K562 (cell line): Measurements from ENCODE around the gene PDIA5. TPM values are rescaled to one million over a fixed set of nuclear protein-coding genes. Genes with fewer than 3 reads are reported as not detected.

Experiments
- ATAC-seq: fragments of 200-7000 bp; cut with Tn5 transposase; 3 replicates; pipeline ENCODE4 v1.9.1; 2020; ENCODE audit warnings: moderate library complexity
- BruUV-seq: library from RNA; stranded (reverse); fragments of 400-500 nt; replicated peaks from 2 replicates; lab custom pipeline; 2021; lab: Mats Ljungman, UMichigan
- CTCF ChIA-PET: fragments of 300-600 bp; formaldehyde crosslinking; extraction: SDS; loops from one replicate; lab custom pipeline; 2021; ENCODE audit warnings: low intra/inter-chr PET ratio; lab: Yijun Ruan, JAX
- POLR2A ChIA-PET: fragments of 300-600, 350-650 bp; sonication (Branson Sonifier 250); formaldehyde crosslinking; extraction: SDS; loops from one replicate; lab custom pipeline; 2021; ENCODE audit warnings: antibody characterized with exemption, inconsistent platforms; lab: Yijun Ruan, JAX
- DNase-seq, 4 experiments: peaks; one replicate each; pipeline versions ENCODE4 v3.0.0 to v3.0.0-alpha.2; 2011 to 2018; ENCODE audit warnings: low spot score in 3 of 4, mixed read lengths in 3 of 4; ENCODE audit errors: extremely low read depth in 1 of 4
- FAIRE-seq: peaks from 2 replicates; lab custom pipeline; 2011; peaks lifted over from hg19 to GRCh38; lab: Jason Lieb, UNC
- H2AFZ ChIP-seq: 2 replicates; pipeline ENCODE4 v1.6.0; 2011; ENCODE audit warnings: low read depth, low read length, control low read depth, inconsistent platforms
- H3K27ac ChIP-seq: fragments of 200-600 bp; 3 replicates; pipeline ENCODE4 v1.8.0; 2011; ENCODE audit warnings: low read depth, mild to moderate bottlenecking, control low read depth, inconsistent platforms, low read length, moderate library complexity, mixed read lengths; ENCODE audit errors: extremely low read depth
- H3K27me3 ChIP-seq, 2 experiments: fragments of 300-600 bp in 1 of 2; 2 replicates in 1 of 2; 3 replicates in 1 of 2; pipeline versions ENCODE4 v1.6.0 to v1.8.0; 2011; ENCODE audit warnings: inconsistent platforms in 2 of 2, low read length in 2 of 2, mild to moderate bottlenecking in 1 of 2, mixed read lengths in 1 of 2, moderate library complexity in 1 of 2; ENCODE audit not compliant: control insufficient read depth in 2 of 2, insufficient read depth in 2 of 2
- H3K36me3 ChIP-seq: fragments of 300-600 bp; 3 replicates; pipeline ENCODE4 v1.8.0; 2011; ENCODE audit warnings: mild to moderate bottlenecking, low read length, inconsistent platforms; ENCODE audit not compliant: control insufficient read depth, insufficient read depth
- H3K4me1 ChIP-seq, 2 experiments: fragments of 200-600 bp in 1 of 2; replicated peaks in 1 of 2; 2 replicates in 1 of 2; 3 replicates in 1 of 2; pipeline versions ENCODE4 v1.5.1 to v1.8.0; 2011; ENCODE audit warnings: inconsistent platforms in 2 of 2, low read length in 2 of 2, mild to moderate bottlenecking in 1 of 2, mixed read lengths in 1 of 2, moderate library complexity in 1 of 2; ENCODE audit not compliant: control insufficient read depth in 2 of 2, insufficient read depth in 2 of 2
- H3K4me2 ChIP-seq: 2 replicates; pipeline ENCODE4 v1.6.1; 2011; ENCODE audit warnings: low read length, control low read depth, inconsistent platforms, mixed read lengths; ENCODE audit not compliant: insufficient read depth
- H3K4me3 ChIP-seq: fragments of 200-600 bp; sonication (generic), shearing (Covaris generic); 2 replicates; pipeline ENCODE4 v1.5.1; 2016; ENCODE audit warnings: control low read depth, inconsistent platforms
- H3K79me2 ChIP-seq: fragments of 200-600 bp; 3 replicates; pipeline ENCODE4 v1.8.0; 2011; ENCODE audit warnings: low read length, inconsistent platforms; ENCODE audit not compliant: control insufficient read depth, insufficient read depth
- H3K9ac ChIP-seq, 2 experiments: 2 replicates each; pipeline versions ENCODE4 v1.6.0 to v1.6.1; 2011; ENCODE audit warnings: low read depth in 2 of 2, low read length in 2 of 2, control low read depth in 1 of 2, inconsistent platforms in 1 of 2, mild to moderate bottlenecking in 1 of 2, mixed read lengths in 1 of 2; ENCODE audit not compliant: insufficient read depth in 1 of 2
- H3K9me1 ChIP-seq: one replicate; pipeline ENCODE4 v1.6.0; 2011; ENCODE audit warnings: inconsistent platforms, mild to moderate bottlenecking, low read length, moderate library complexity; ENCODE audit not compliant: control insufficient read depth, insufficient read depth
- H3K9me3 ChIP-seq: replicated peaks from 2 replicates; pipeline ENCODE4 v1.5.1; 2011; ENCODE audit warnings: low read depth, low read length, inconsistent platforms; ENCODE audit not compliant: control insufficient read depth, insufficient read depth
- H4K20me1 ChIP-seq: replicated peaks from 2 replicates; pipeline ENCODE4 v1.6.1; 2011; ENCODE audit warnings: low read length, inconsistent platforms, mixed read lengths; ENCODE audit not compliant: control insufficient read depth, insufficient read depth
- ILF3 ChIP-seq: fragments of 450-650 bp; IDR thresholded peaks from 2 replicates; pipeline ENCODE4 v1.6.1; 2018; ENCODE audit warnings: antibody characterized with exemption, mild to moderate bottlenecking, moderate library complexity, borderline replicate concordance
- NFRKB ChIP-seq: fragments of 450-650 bp; IDR thresholded peaks from 2 replicates; pipeline ENCODE4 v1.6.1; 2016; ENCODE audit warnings: low read depth
- POLR2H ChIP-seq: IDR thresholded peaks from 2 replicates; pipeline ENCODE4 v1.6.1; 2016; ENCODE audit warnings: missing genetic modification characterization, low read depth, mild to moderate bottlenecking, control low read depth, missing compliant biosample characterization, moderate library complexity
- ZBED1 ChIP-seq: IDR thresholded peaks from 2 replicates; pipeline ENCODE4 v1.6.1; 2014
- WGBS: fragments of 100-300 bp; shearing (Covaris generic); methylation state at CpG from one replicate; pipeline ENCODE4 v1.1.6; 2016; ENCODE audit warnings: low coverage, mixed read lengths; ENCODE audit not compliant: insufficient coverage; ENCODE audit errors: missing lambda C conversion rate; 5-methylcytosine and 5-hydroxymethylcytosine counted together
- in situ Hi-C: fragments of 300-500 bp; cut with MboI; formaldehyde crosslinking; loops from 4 replicates; pipeline ENCODE4 v1.15.0; 2018; ENCODE audit warnings: inconsistent platforms, mixed read lengths
- intact Hi-C: fragments of 100-400 bp; cut with micrococcal nuclease; formaldehyde crosslinking; loops from 2 replicates; pipeline ENCODE4 v1.14.2; 2022
- polyA plus RNA-seq, 8 experiments: library from polyadenylated mRNA; depleted of rRNA in 4 of 8; stranded (reverse) in 5 of 8; unstranded in 3 of 8; fragments of >200 nt; fragmentation: Nextera tagmentation in 2 of 8; fragmentation: Illumina TruSeq in 1 of 8; extraction: Ambion mirVana in 2 of 8; extraction: Trizol in 1 of 8; gene quantifications; 2 replicates each; pipeline versions ENCODE4 v1.2.1 to v1.2.3, GENCODE V29; 2011 to 2014; ENCODE audit warnings: inconsistent platforms in 1 of 8, missing spikeins in 1 of 8
- total RNA-seq, 7 experiments: library from RNA; depleted of rRNA in 6 of 7; stranded (reverse); fragments of >200 nt in 6 of 7; fragmentation: Illumina TruSeq in 2 of 7; extraction: Trizol in 2 of 7; gene quantifications; 2 replicates each; pipeline versions ENCODE4 v1.2.1 to v1.2.3, GENCODE V29; 2011 to 2021; ENCODE audit warnings: low replicate concordance in 1 of 7
- TF ChIP-seq, protein P1 (sequence below): fragments of 450-650 bp; IDR thresholded peaks from 2 replicates; pipeline ENCODE4 v1.6.1; 2016; ENCODE audit warnings: mild to moderate bottlenecking
- TF ChIP-seq, protein P2 (sequence below): fragments of 250-450 bp; sonication (Bioruptor Pico); IDR thresholded peaks from 2 replicates; pipeline ENCODE4 v1.5.0; 2020; ENCODE audit warnings: mild to moderate bottlenecking, borderline replicate concordance
- TF ChIP-seq, protein P3 (sequence below): fragments of 150-350 bp; conservative IDR thresholded peaks from 2 replicates; pipeline ENCODE4 v1.6.1; 2014; ENCODE audit warnings: low read length

Gene PDIA5
- total and polyA plus RNA-seq, 9 of the 15 experiments (the other 6 are each of a cell fraction or from before 2014, with no cell fraction given), result 3.4 to 31.8 (median 19.6) TPM

DNA sequence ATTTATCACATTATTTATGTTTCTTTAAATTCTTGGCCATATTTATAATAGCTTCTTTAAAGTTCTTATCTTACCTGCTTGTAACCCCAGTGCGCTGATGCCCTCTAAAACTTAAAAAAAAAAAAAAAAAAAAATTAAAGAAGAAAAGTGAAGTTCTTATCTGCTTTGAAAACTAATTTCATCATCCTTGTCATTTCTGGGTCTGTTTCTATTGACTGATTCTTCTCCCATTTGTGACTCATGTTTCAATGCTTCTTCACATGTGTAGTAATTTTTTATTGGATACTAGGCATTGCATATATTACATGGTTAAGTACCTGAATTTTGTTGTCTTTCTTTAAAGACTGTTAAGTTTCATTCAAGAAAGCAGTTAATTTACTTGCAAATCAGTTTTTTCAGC lies 131.5 kb downstream of the PDIA5 start (continued):
- TF ChIP-seq, protein P1, sequence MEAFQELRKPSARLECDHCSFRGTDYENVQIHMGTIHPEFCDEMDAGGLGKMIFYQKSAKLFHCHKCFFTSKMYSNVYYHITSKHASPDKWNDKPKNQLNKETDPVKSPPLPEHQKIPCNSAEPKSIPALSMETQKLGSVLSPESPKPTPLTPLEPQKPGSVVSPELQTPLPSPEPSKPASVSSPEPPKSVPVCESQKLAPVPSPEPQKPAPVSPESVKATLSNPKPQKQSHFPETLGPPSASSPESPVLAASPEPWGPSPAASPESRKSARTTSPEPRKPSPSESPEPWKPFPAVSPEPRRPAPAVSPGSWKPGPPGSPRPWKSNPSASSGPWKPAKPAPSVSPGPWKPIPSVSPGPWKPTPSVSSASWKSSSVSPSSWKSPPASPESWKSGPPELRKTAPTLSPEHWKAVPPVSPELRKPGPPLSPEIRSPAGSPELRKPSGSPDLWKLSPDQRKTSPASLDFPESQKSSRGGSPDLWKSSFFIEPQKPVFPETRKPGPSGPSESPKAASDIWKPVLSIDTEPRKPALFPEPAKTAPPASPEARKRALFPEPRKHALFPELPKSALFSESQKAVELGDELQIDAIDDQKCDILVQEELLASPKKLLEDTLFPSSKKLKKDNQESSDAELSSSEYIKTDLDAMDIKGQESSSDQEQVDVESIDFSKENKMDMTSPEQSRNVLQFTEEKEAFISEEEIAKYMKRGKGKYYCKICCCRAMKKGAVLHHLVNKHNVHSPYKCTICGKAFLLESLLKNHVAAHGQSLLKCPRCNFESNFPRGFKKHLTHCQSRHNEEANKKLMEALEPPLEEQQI, result no peak
- TF ChIP-seq POLR2H (tag), result no peak

DNA sequence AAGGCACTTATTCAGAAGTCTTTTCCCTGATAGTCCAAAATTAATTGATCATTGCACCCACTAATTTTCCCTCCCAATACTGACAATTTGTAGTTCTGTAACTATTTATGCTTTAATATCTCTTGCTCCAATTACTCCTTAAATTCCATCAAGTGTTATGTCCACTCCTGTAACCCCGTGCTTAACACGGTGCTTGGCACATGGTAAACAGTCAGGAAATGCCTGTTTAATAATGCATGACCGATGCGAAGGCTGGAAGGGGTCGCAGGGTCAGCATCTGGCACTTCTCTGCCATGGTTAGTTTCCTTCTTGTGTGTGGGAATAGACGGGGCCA lies 134.4 kb downstream of the PDIA5 start:
- Histone ChIP-seq H3K4me1 (peaks cover 0 to 10% of the 10 kb centered on the region in 2 experiments; a peak in 4 of 5 replicates), H3K9ac (peak overlapping the region; percentile 85 to 94; a peak in 3 of 4 replicates), H3K9me3 (no peaks in the 10 kb centered on the region), H3K27ac (peak overlapping the region; percentile 85), H3K27me3 (no peaks in the 10 kb centered on the region), H3K79me2 (peaks cover 27% of the 10 kb centered on the region), H3K9me1 (no peaks in the 10 kb centered on the region), H2AFZ (peak overlapping the region; percentile 98), H3K36me3 (no peaks in the 10 kb centered on the region), H4K20me1 (0 out of 2 replicates have a peak, but pooled peaks cover 3% of the 10 kb centered on the region), H3K4me2 (peak overlapping the region; percentile 96), H3K4me3 (peak overlapping the region; percentile 98)
- ChIA-PET POLR2A (interaction anchor here (0.6 to 0.9 kb wide), 2 partner anchors 10 to 13 kb away, joined by 3 to 9 read pairs; no protein-coding TSS in a partner anchor), CTCF (no interaction called here)
- intact Hi-C loops, result no loop called here
- in situ Hi-C loops, result no loop called here
- DNase-seq (no peak), ATAC-seq (no peak), FAIRE-seq (no peak)
- TSS peak; percentile 95 for BruUV-seq
- 5% methylated on average over 6 of the region's 6 CpGs for WGBS
- TF ChIP-seq NFRKB, result peak; percentile 41; the same call in 1 of the 2 replicates
- TF ChIP-seq ILF3, result no peak
- TF ChIP-seq, protein P2, sequence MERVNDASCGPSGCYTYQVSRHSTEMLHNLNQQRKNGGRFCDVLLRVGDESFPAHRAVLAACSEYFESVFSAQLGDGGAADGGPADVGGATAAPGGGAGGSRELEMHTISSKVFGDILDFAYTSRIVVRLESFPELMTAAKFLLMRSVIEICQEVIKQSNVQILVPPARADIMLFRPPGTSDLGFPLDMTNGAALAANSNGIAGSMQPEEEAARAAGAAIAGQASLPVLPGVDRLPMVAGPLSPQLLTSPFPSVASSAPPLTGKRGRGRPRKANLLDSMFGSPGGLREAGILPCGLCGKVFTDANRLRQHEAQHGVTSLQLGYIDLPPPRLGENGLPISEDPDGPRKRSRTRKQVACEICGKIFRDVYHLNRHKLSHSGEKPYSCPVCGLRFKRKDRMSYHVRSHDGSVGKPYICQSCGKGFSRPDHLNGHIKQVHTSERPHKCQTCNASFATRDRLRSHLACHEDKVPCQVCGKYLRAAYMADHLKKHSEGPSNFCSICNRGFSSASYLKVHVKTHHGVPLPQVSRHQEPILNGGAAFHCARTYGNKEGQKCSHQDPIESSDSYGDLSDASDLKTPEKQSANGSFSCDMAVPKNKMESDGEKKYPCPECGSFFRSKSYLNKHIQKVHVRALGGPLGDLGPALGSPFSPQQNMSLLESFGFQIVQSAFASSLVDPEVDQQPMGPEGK (CRISPR knock-in tag), result no peak
- no peak for TF ChIP-seq ZBED1
- TF ChIP-seq, protein P3, sequence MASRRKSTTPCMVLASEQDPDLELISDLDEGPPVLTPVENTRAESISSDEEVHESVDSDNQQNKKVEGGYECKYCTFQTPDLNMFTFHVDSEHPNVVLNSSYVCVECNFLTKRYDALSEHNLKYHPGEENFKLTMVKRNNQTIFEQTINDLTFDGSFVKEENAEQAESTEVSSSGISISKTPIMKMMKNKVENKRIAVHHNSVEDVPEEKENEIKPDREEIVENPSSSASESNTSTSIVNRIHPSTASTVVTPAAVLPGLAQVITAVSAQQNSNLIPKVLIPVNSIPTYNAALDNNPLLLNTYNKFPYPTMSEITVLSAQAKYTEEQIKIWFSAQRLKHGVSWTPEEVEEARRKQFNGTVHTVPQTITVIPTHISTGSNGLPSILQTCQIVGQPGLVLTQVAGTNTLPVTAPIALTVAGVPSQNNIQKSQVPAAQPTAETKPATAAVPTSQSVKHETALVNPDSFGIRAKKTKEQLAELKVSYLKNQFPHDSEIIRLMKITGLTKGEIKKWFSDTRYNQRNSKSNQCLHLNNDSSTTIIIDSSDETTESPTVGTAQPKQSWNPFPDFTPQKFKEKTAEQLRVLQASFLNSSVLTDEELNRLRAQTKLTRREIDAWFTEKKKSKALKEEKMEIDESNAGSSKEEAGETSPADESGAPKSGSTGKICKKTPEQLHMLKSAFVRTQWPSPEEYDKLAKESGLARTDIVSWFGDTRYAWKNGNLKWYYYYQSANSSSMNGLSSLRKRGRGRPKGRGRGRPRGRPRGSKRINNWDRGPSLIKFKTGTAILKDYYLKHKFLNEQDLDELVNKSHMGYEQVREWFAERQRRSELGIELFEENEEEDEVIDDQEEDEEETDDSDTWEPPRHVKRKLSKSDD, result no peak
